Sigmoid colon (tissue), 7 donors: Measurements from ENCODE around the gene CCL23. TPM values are rescaled to one million over a fixed set of nuclear protein-coding genes. Genes with fewer than 3 reads are reported as not detected.

Source experiments
- DNase-seq: peaks from one replicate; pipeline ENCODE4 v3.0.0-alpha.2; 2019
- H3K27ac ChIP-seq, 4 donors: fragments of 200-600 bp; sonication (generic); one replicate each; pipeline ENCODE4 v1.5.1; 2016 to 2019; ENCODE audit warnings: mild to moderate bottlenecking in 1 of 4
- H3K27me3 ChIP-seq, 3 donors: fragments of 200-600 bp; sonication (generic); one replicate each; pipeline ENCODE4 v1.5.1; 2019; ENCODE audit warnings: mild to moderate bottlenecking in 1 of 3
- H3K36me3 ChIP-seq, 4 donors: fragments of 200-600 bp; sonication (generic); one replicate each; pipeline ENCODE4 v1.5.1; 2016 to 2019
- H3K4me1 ChIP-seq, 4 donors: fragments of 200-600 bp; sonication (generic); one replicate each; pipeline ENCODE4 v1.5.1; 2017 to 2019
- H3K4me3 ChIP-seq, 4 donors: fragments of 200-600 bp; sonication (generic); one replicate each; pipeline ENCODE4 v1.5.1; 2017 to 2019; ENCODE audit warnings: mild to moderate bottlenecking in 2 of 4, moderate library complexity in 1 of 4
- H3K9me3 ChIP-seq, 4 donors: fragments of 200-600 bp in 3 of 4; sonication (generic) in 3 of 4; one replicate each; pipeline versions ENCODE4 v1.5.1 to v1.6.1; 2013 to 2019
- CTCF ChIP-seq, 4 experiments: fragments of 450-650 bp in 3 of 4; fragments of 200-600 bp in 1 of 4; IDR thresholded peaks; one replicate each; pipeline ENCODE4 v1.5.1; 2016 to 2019; ENCODE audit warnings: antibody characterized with exemption in 4 of 4, mild to moderate bottlenecking in 3 of 4, moderate library complexity in 2 of 4
- EP300 ChIP-seq, 4 donors: sonication (generic); formaldehyde crosslinking; IDR thresholded peaks; one replicate each; pipeline ENCODE4 v1.6.1; 2017; ENCODE audit warnings: antibody characterized with exemption in 4 of 4
- POLR2A ChIP-seq, 2 donors: fragments of 450-650 bp; IDR thresholded peaks; one replicate each; pipeline ENCODE4 v1.6.1; 2016; ENCODE audit warnings: antibody characterized with exemption in 2 of 2, mild to moderate bottlenecking in 2 of 2, moderate library complexity in 2 of 2
- POLR2AphosphoS5 ChIP-seq, 4 donors: sonication (generic); formaldehyde crosslinking; IDR thresholded peaks; one replicate each; pipeline ENCODE4 v1.6.1; 2017; ENCODE audit warnings: antibody characterized with exemption in 4 of 4
- WGBS, 2 donors: extraction: QIAGEN DNeasy Blood & Tissue Kit; methylation state at CpG; one replicate each; pipeline ENCODE4 v1.1.7; 2013; 5-methylcytosine and 5-hydroxymethylcytosine counted together
- intact Hi-C: fragments of 100-400 bp; cut with DNase I; formaldehyde crosslinking; loops from one replicate; pipeline ENCODE4 v1.15.1; 2023
- polyA plus RNA-seq, 3 donors: library from polyadenylated mRNA; stranded (reverse); fragments of 200-250 nt; gene quantifications; one replicate each; pipeline ENCODE4 v1.2.3, GENCODE V29; 2013
- total RNA-seq, 4 donors: library from RNA; depleted of rRNA; stranded (reverse); fragments of >200 nt; gene quantifications; one replicate each; pipeline ENCODE4 v1.1.0, GENCODE V29; 2016
- donor health status: healthy with polysubstance abuse.
- donor health status: Bipolar disorder and iron deficiency.
- donor health status: healthy.

Gene CCL23
- total and polyA plus RNA-seq, 7 donors: 0.82 to 18.6 (median 6.0) TPM; not detected in 2

DNA sequence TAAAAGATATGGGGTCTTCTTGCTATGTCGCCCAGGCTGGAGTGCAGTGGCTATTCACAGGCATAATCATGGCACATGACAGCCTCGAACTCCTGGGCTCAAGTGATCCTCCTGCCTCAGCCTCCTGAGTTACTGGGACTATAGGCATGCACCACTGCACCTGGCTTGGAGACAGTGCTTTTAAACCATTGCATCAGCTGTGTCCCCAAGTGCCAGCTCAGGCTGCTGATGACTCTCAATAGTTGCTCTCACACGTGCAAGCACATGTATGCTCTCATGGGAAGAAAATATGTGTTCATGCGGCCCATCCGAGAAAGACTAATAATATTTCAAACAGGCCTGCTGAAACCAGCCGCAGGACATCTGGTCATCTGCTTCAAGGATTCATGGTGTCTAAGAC, 45.2 kb downstream of the CCL23 start:
- no peaks in the 10 kb centered on the region for H3K27me3 ChIP-seq
- no peak overlapping the region for H3K4me3 ChIP-seq
- WGBS, 2 donors: 84 to 86% methylated on average over 6 of the region's 6 CpGs
- intact Hi-C loops: no loop called here
- H3K9me3 ChIP-seq: no peaks in the 10 kb centered on the region
- TF ChIP-seq POLR2AphosphoS5 (IDR thresholded peaks at IDR 0.05) (no peak), POLR2A (IDR thresholded peaks at IDR 0.05) (no peak), CTCF (IDR thresholded peaks at IDR 0.05) (no peak), EP300 (IDR thresholded peaks at IDR 0.05) (no peak)
- H3K36me3 ChIP-seq: no peaks in the 10 kb centered on the region
- peaks cover 0 to 5% (median 2%) of the 10 kb centered on the region in 4 donors for H3K4me1 ChIP-seq
- DNase-seq: no peak
- H3K27ac ChIP-seq: no peak overlapping the region

DNA sequence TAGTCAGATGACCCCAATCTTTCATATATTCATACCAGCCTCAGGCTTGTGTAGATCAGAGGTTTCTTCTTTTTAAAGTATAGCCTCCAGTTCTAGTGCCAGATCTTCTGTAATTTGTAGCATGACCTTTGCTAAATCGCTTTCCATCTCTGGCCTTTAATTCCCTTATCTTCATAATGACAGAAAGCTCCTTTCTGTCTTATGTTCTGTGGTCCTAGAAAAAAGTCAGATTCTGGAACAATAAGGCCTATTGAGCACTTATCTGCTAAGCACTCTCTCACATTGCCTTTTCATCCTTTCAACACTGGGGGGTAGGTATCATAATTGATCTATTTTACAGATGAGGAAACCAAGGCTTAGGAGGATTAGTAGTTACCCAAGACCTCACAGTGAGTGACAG, 45.7 kb downstream of the CCL23 start:
- intact Hi-C loops: no loop called here
- H3K27me3 ChIP-seq: no peaks in the 10 kb centered on the region
- H3K4me1 ChIP-seq: peaks cover 0 to 5% (median 2%) of the 10 kb centered on the region in 4 donors
- no peaks in the 10 kb centered on the region for H3K9me3 ChIP-seq
- TF ChIP-seq EP300 (IDR thresholded peaks at IDR 0.05) (no peak), POLR2A (IDR thresholded peaks at IDR 0.05) (no peak), CTCF (IDR thresholded peaks at IDR 0.05) (no peak), POLR2AphosphoS5 (IDR thresholded peaks at IDR 0.05) (no peak)
- no peak overlapping the region for H3K4me3 ChIP-seq
- no peaks in the 10 kb centered on the region for H3K36me3 ChIP-seq
- 94% methylated on average over 1 of the region's 1 CpG for WGBS, 2 donors
- no peak for DNase-seq
- no peak overlapping the region for H3K27ac ChIP-seq

DNA sequence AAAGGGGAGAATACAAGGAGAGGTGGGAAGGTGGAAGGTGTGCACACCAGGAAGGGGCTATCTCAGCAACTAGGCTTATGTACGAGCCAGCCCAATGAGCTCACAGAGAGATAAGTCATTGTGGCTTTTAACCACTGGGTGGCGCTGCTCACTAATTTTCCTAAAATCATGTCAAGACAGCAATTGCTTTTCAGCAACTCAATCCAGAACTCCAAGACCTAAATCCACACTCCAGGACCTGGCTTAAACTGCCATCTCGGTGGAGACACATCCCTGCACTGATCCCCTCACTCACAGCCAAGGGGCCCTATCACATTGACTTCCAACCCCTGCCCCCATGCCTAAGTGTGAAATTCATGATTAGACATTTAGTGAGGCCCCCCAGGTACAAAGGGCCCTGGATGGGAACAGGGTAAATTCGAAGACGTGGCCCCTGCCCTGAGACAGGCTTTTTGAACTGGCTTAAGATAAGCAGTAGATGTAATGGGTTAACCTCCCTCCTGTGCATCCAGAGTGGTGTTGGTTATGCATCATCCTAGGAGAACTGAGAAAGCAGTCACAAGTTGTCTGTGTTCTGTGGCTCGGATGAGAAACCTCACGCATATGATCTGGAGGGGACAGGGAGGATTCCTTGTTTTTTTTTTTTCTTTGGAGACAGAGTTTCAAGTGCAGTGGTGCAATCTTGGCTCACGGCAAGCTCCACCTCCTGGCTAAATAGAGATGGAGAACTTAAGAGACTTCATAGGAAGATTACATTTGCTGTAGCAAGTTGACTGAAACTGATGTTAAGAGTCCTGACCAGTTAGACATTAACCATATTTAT, 48.0 kb downstream of the CCL23 start:
- intact Hi-C loops: loop anchor here (1.0 kb wide), 2 partner anchors 180 to 514 kb away; no protein-coding TSS in a partner anchor
- Histone ChIP-seq H3K27me3 (no peaks in the 10 kb centered on the region), H3K9me3 (no peaks in the 10 kb centered on the region), H3K27ac (no peak overlapping the region), H3K36me3 (no peaks in the 10 kb centered on the region), H3K4me3 (no peak overlapping the region), H3K4me1 (no peaks in the 10 kb centered on the region)
- peak; percentile 83 for DNase-seq
- WGBS, 2 donors: 7 to 33% methylated on average over 8 of the region's 8 CpGs
- TF ChIP-seq CTCF (IDR thresholded peaks at IDR 0.05) (peak; percentile 33 to 72 (median 69)), POLR2AphosphoS5 (IDR thresholded peaks at IDR 0.05) (no peak), POLR2A (IDR thresholded peaks at IDR 0.05) (no peak)

- no peaks in the 10 kb centered on the region for H3K27me3 ChIP-seq
- no peak for TF ChIP-seq CTCF (IDR thresholded peaks at IDR 0.05)
- 80 to 88% methylated on average over 10 of the region's 10 CpGs for WGBS, 2 donors
Observed at GRCh38 chr17:35968520-35969054, 49.2 kb downstream of the CCL23 start.

More at GRCh38 chr17:35968520-35969054, 49.2 kb downstream of the CCL23 start:
- DNase-seq: no peak
- H3K4me1 ChIP-seq: no peaks in the 10 kb centered on the region
- H3K27ac ChIP-seq: no peak overlapping the region
- no peaks in the 10 kb centered on the region for H3K36me3 ChIP-seq
- no peaks in the 10 kb centered on the region for H3K9me3 ChIP-seq
- intact Hi-C loops: loop anchor here (1.0 kb wide), 2 partner anchors 181 to 515 kb away; no protein-coding TSS in a partner anchor
- no peak overlapping the region for H3K4me3 ChIP-seq
